H1 (cell line): Measurements from ENCODE around the gene PDE4D. TPM values are rescaled to one million over a fixed set of nuclear protein-coding genes. Genes with fewer than 3 reads are reported as not detected.

Source experiments
- CTCF ChIA-PET: fragments of 300-600 bp; sonication (Branson Sonifier 250); formaldehyde crosslinking; loops from one replicate; lab custom pipeline; 2021; ENCODE audit not compliant: partially characterized antibody; lab: Charles Lee
- POLR2A ChIA-PET: fragments of 300-600 bp; sonication (Branson Sonifier 250); formaldehyde crosslinking; loops from one replicate; lab custom pipeline; 2021; ENCODE audit warnings: inconsistent platforms; ENCODE audit not compliant: partially characterized antibody; lab: Charles Lee
- DNase-seq, 2 experiments: peaks; one replicate each; pipeline versions ENCODE4 v3.0.0 to v3.0.0-alpha.2; 2010 to 2022; ENCODE audit warnings: low spot score in 2 of 2, low read depth in 1 of 2, mixed read lengths in 1 of 2
- FAIRE-seq: peaks from 2 replicates; lab custom pipeline; 2011; peaks lifted over from hg19 to GRCh38; lab: Jason Lieb, UNC
- H2AFZ ChIP-seq: 2 replicates; pipeline ENCODE4 v1.8.1; 2012; ENCODE audit warnings: low read length, inconsistent platforms
- H2AK5ac ChIP-seq: 2 replicates; pipeline ENCODE4 v1.6.1; 2013; ENCODE audit warnings: low read depth, low read length
- H2BK120ac ChIP-seq: replicated peaks from 2 replicates; pipeline ENCODE3; 2013; ENCODE audit warnings: low read depth, low read length, inconsistent platforms
- H2BK12ac ChIP-seq: 2 replicates; pipeline ENCODE4 v1.6.1; 2013; ENCODE audit warnings: low read depth, low read length
- H2BK15ac ChIP-seq: 2 replicates; pipeline ENCODE4 v1.6.1; 2013; ENCODE audit warnings: low read length
- H2BK20ac ChIP-seq: 2 replicates; pipeline ENCODE4 v1.6.1; 2013; ENCODE audit warnings: low read length
- H2BK5ac ChIP-seq: 2 replicates; pipeline ENCODE4 v1.6.1; 2013; ENCODE audit warnings: low read depth, low read length
- H3K14ac ChIP-seq: 2 replicates; pipeline ENCODE4 v1.6.1; 2013; ENCODE audit warnings: inconsistent platforms; ENCODE audit not compliant: insufficient read length
- H3K18ac ChIP-seq: 2 replicates; pipeline ENCODE4 v1.6.1; 2013; ENCODE audit warnings: low read length; ENCODE audit errors: extremely low read depth
- H3K23ac ChIP-seq: 2 replicates; pipeline ENCODE4 v1.6.1; 2013; ENCODE audit warnings: inconsistent platforms; ENCODE audit not compliant: insufficient read length
- H3K23me2 ChIP-seq: 2 replicates; pipeline ENCODE4 v1.6.1; 2013; ENCODE audit warnings: low read depth, low read length
- H3K27ac ChIP-seq: 2 replicates; pipeline ENCODE4 v1.6.1; 2011; ENCODE audit warnings: low read depth, low read length, inconsistent platforms
- H3K27me3 ChIP-seq, 4 experiments: replicated peaks in 1 of 4; 1 replicate in 1 of 4; 2 replicates in 3 of 4; pipeline versions ENCODE4 v1.6.1 to v1.8.1; 2011 to 2013; ENCODE audit warnings: low read length in 3 of 4, mild to moderate bottlenecking in 3 of 4, inconsistent platforms in 2 of 4, mixed read lengths in 2 of 4, moderate library complexity in 1 of 4; ENCODE audit not compliant: control insufficient read depth in 3 of 4, insufficient read depth in 3 of 4; ENCODE audit errors: extremely low read depth in 1 of 4
- H3K36me3 ChIP-seq, 4 experiments: 2 replicates each; pipeline versions ENCODE4 v1.6.1 to v1.8.1; 2011 to 2013; ENCODE audit warnings: mild to moderate bottlenecking in 4 of 4, low read length in 3 of 4, moderate library complexity in 2 of 4, control low read depth in 1 of 4, inconsistent platforms in 1 of 4; ENCODE audit not compliant: insufficient read depth in 4 of 4, control insufficient read depth in 2 of 4
- H3K4ac ChIP-seq: replicated peaks from 2 replicates; pipeline ENCODE3; 2013; ENCODE audit warnings: low read length, low read depth, mixed read lengths, inconsistent platforms; ENCODE audit not compliant: insufficient read length
- H3K4me1 ChIP-seq, 4 experiments: replicated peaks in 1 of 4; 1 replicate in 1 of 4; 2 replicates in 3 of 4; pipeline versions ENCODE4 v1.6.1 to v1.8.1; 2011 to 2013; ENCODE audit warnings: low read length in 3 of 4, inconsistent platforms in 2 of 4, mixed read lengths in 1 of 4; ENCODE audit not compliant: insufficient read depth in 4 of 4, control insufficient read depth in 3 of 4
- H3K4me2 ChIP-seq, 2 experiments: 2 replicates each; pipeline versions ENCODE4 v1.6.1 to v1.8.1; 2011 to 2013; ENCODE audit warnings: low read depth in 2 of 2, low read length in 2 of 2, control low read depth in 1 of 2, inconsistent platforms in 1 of 2, mild to moderate bottlenecking in 1 of 2; ENCODE audit not compliant: insufficient read depth in 1 of 2
- H3K4me3 ChIP-seq, 4 experiments: fragments of 200-600, 300-600 bp in 1 of 4; sonication (generic), shearing (Covaris generic), sonication (Bioruptor Twin) in 1 of 4; 2 replicates each; pipeline versions ENCODE4 v1.5.1 to v1.8.1; 2011 to 2016; ENCODE audit warnings: low read length in 4 of 4, low read depth in 3 of 4, control low read depth in 2 of 4, inconsistent platforms in 2 of 4, mild to moderate bottlenecking in 2 of 4, mixed read lengths in 1 of 4, moderate library complexity in 1 of 4; ENCODE audit not compliant: insufficient read depth in 2 of 4; ENCODE audit errors: extremely low read depth in 1 of 4
- H3K56ac ChIP-seq: replicated peaks from 2 replicates; pipeline ENCODE3; 2013; ENCODE audit warnings: low read depth, mild to moderate bottlenecking, mixed read lengths, low read length, inconsistent platforms; ENCODE audit not compliant: insufficient read length
- H3K79me1 ChIP-seq: 2 replicates; pipeline ENCODE4 v1.6.1; 2013; ENCODE audit warnings: low read depth, low read length, control low read depth
- H3K79me2 ChIP-seq, 2 experiments: 2 replicates each; pipeline versions ENCODE4 v1.6.1 to v1.8.1; 2012 to 2013; ENCODE audit warnings: low read length in 2 of 2, mild to moderate bottlenecking in 2 of 2, inconsistent platforms in 1 of 2; ENCODE audit not compliant: insufficient read depth in 2 of 2, control insufficient read depth in 1 of 2
- H3K9ac ChIP-seq, 4 experiments: replicated peaks in 1 of 4; 1 replicate in 1 of 4; 2 replicates in 3 of 4; pipeline versions ENCODE4 v1.6.1 to v1.8.1; 2011 to 2013; ENCODE audit warnings: low read depth in 3 of 4, low read length in 3 of 4, control low read depth in 2 of 4, mild to moderate bottlenecking in 2 of 4, moderate library complexity in 2 of 4, inconsistent platforms in 1 of 4; ENCODE audit errors: extremely low read depth in 1 of 4
- H3K9me3 ChIP-seq, 2 experiments: 2 replicates each; pipeline versions ENCODE4 v1.6.1 to v1.8.1; 2012 to 2013; ENCODE audit warnings: mild to moderate bottlenecking in 2 of 2, moderate library complexity in 2 of 2, control low read depth in 1 of 2, inconsistent platforms in 1 of 2, low read depth in 1 of 2, low read length in 1 of 2, mixed read lengths in 1 of 2; ENCODE audit not compliant: insufficient read depth in 2 of 2
- H4K20me1 ChIP-seq, 2 experiments: replicated peaks in 1 of 2; 2 replicates each; pipeline versions ENCODE3 to v1.8.1; 2011 to 2013; ENCODE audit warnings: inconsistent platforms in 2 of 2, low read length in 2 of 2, mild to moderate bottlenecking in 1 of 2; ENCODE audit not compliant: insufficient read depth in 2 of 2, control insufficient read depth in 1 of 2
- H4K5ac ChIP-seq: 2 replicates; pipeline ENCODE4 v1.6.1; 2013; ENCODE audit warnings: low read length, low read depth, mixed read lengths, inconsistent platforms; ENCODE audit not compliant: insufficient read length
- H4K8ac ChIP-seq: 2 replicates; pipeline ENCODE4 v1.8.0; 2013; ENCODE audit warnings: mild to moderate bottlenecking, moderate library complexity, low read length, inconsistent platforms; ENCODE audit not compliant: insufficient read depth; ENCODE audit errors: extremely low read depth
- H4K91ac ChIP-seq: replicated peaks from 2 replicates; pipeline ENCODE3; 2013; ENCODE audit warnings: low read length, mixed read lengths, inconsistent platforms; ENCODE audit not compliant: insufficient read length
- ATF3 ChIP-seq: IDR thresholded peaks from 2 replicates; pipeline ENCODE4 v1.6.1; 2011; ENCODE audit warnings: low read depth, mild to moderate bottlenecking, low read length; ENCODE audit not compliant: insufficient read depth
- CTCF ChIP-seq, 3 experiments: IDR thresholded peaks; 1 replicate in 2 of 3; 2 replicates in 1 of 3; pipeline versions ENCODE4 v1.5.1 to v1.6.1; 2011; ENCODE audit warnings: low read length in 3 of 3, mild to moderate bottlenecking in 3 of 3, inconsistent platforms in 2 of 3, low read depth in 1 of 3, moderate library complexity in 1 of 3; ENCODE audit not compliant: insufficient read depth in 1 of 3; ENCODE audit errors: control extremely low read depth in 1 of 3
- EZH2 ChIP-seq: fragments of 200-600 bp; sonication (generic); IDR thresholded peaks from 2 replicates; pipeline ENCODE4 v1.7.1; 2012; ENCODE audit warnings: low read depth, mild to moderate bottlenecking, moderate library complexity, low read length, inconsistent platforms; ENCODE audit not compliant: severe bottlenecking
- MAFK ChIP-seq: IDR thresholded peaks from 2 replicates; pipeline ENCODE4 v1.6.1; 2012; ENCODE audit warnings: low read depth, mild to moderate bottlenecking, improper control_type of control experiment, low read length
- RXRA ChIP-seq: IDR thresholded peaks from 2 replicates; pipeline ENCODE4 v1.6.1; 2011; ENCODE audit warnings: low read depth, mild to moderate bottlenecking, low read length, moderate library complexity; ENCODE audit not compliant: insufficient read depth
- WGBS, 2 experiments: shearing (Covaris generic) in 1 of 2; methylation state at CpG; one replicate each; pipeline versions ENCODE4 v1.1.6 to v1.1.7; 2013 to 2015; ENCODE audit warnings: low lambda C conversion rate in 2 of 2, mixed read lengths in 2 of 2, inconsistent platforms in 1 of 2, low coverage in 1 of 2, missing lambda C conversion rate in 1 of 2; ENCODE audit not compliant: insufficient replicate concordance in 2 of 2, insufficient coverage in 1 of 2, insufficient read length in 1 of 2; ENCODE audit errors: extremely low coverage in 1 of 2, missing lambda C conversion rate in 1 of 2; 5-methylcytosine and 5-hydroxymethylcytosine counted together
- polyA plus RNA-seq, 7 experiments: library from polyadenylated mRNA; depleted of rRNA in 3 of 7; stranded (reverse) in 5 of 7; unstranded in 2 of 7; fragments of >200 nt in 5 of 7; fragments of 200-250 nt in 2 of 7; gene quantifications; 1 replicate in 5 of 7; 2 replicates in 1 of 7; 4 replicates in 1 of 7; pipeline versions ENCODE4 v1.2.1 to v1.2.3, GENCODE V29; 2011 to 2013; ENCODE audit warnings: missing spikeins in 2 of 7, mixed read lengths in 2 of 7
- total RNA-seq: library from RNA; stranded (reverse); fragmentation: NEBNext Ultra II Directional; extraction: Animal tissue kit (Norgen Biotek cat#: 25700); gene quantifications from 2 replicates; pipeline ENCODE4 v1.2.1, GENCODE V29; 2021

Gene PDE4D
- total and polyA plus RNA-seq, 2 of the 8 experiments (the other 6 are each of a cell fraction or from before 2014, with no cell fraction given) = 2.3 to 3.7 TPM

- Histone ChIP-seq H3K14ac (no peak overlapping the region), H2AFZ (no peak overlapping the region), H3K9ac (no peak overlapping the region), H3K18ac (no peak overlapping the region), H3K9me3 (no peaks in the 10 kb centered on the region), H3K56ac (no peak overlapping the region), H3K79me2 (no peaks in the 10 kb centered on the region), H3K27ac (no peak overlapping the region), H3K4me3 (no peak overlapping the region), H2AK5ac (no peak overlapping the region), H4K5ac (no peak overlapping the region), H4K91ac (no peak overlapping the region), H3K79me1 (no peaks in the 10 kb centered on the region), H2BK15ac (no peak overlapping the region), H2BK20ac (no peak overlapping the region), H4K20me1 (no peaks in the 10 kb centered on the region), H2BK120ac (no peak overlapping the region), H2BK5ac (no peak overlapping the region), H4K8ac (no peak overlapping the region), H3K23me2 (no peaks in the 10 kb centered on the region), H3K4me1 (peaks cover 0 to 2% (median under 1%) of the 10 kb centered on the region in 4 experiments; a peak in 1 of 7 replicates), H3K23ac (no peak overlapping the region), H3K4me2 (no peak overlapping the region), H3K27me3 (no peaks in the 10 kb centered on the region), H3K4ac (no peak overlapping the region), H2BK12ac (no peak overlapping the region), H3K36me3 (no peaks in the 10 kb centered on the region)
- no peak for FAIRE-seq
- TF ChIP-seq EZH2 = no peak
- no peak for TF ChIP-seq ATF3
- TF ChIP-seq RXRA = no peak
- TF ChIP-seq CTCF (IDR thresholded peaks at IDR 0.05; ENCODE audit: control extremely low read depth in 1 of 3, insufficient read depth in 1 of 3, low read depth in 1 of 3, low read length in 3 of 3) = no peak
- TF ChIP-seq MAFK = no peak
- WGBS, 2 experiments = 81 to 100% methylated on average over 1 of the region's 1 CpG
- CTCF ChIA-PET = interaction anchor here (0.7 to 1.5 kb wide), 2 partner anchors 13 to 15 kb away, joined by 4 to 7 read pairs; no protein-coding TSS in a partner anchor
- POLR2A ChIA-PET = no interaction called here
- DNase-seq = no peak
Observed at GRCh38 chr5:59019078-59019477, 874.4 kb downstream of the PDE4D start.
